Stimulated activated CD8-positive, alpha-beta memory T cell treated with anti-CD3 and anti-CD28 coated beads, Interleukin-4, amount 100 ng/mL, for 24 hours (primary cell): Measurements from ENCODE around the gene PCDH15.

Experiments used
- DNase-seq: peaks from one replicate; pipeline ENCODE4 v3.0.0-alpha.2; 2020; ENCODE audit warnings: low read depth

PCDH15 gene

DNA sequence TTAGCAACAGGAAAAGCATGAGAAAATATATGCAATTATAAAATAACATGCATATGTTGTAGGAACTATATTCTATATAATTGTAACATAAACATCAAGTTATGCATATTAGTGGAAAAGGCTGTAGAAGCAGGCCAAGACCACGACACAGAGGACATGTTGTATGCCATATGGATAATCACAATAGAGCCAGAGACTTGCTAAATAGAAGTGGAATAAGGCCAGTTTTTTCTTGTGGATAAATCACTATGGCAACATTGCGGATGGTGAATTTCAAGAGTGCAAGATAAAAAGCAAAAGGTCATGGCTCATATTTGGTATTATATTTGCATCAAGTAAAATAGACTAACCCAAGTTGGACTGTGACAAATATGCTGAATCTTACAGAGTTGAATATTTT lies 93.0 kb downstream of the PCDH15 start:
- DNase-seq = no peak

- DNase-seq = no peak
Measured at GRCh38 chr10:54702583-54703485, 98.2 kb downstream of the PCDH15 start.

- DNase-seq = no peak
Measured at GRCh38 chr10:54691331-54691730, 109.7 kb downstream of the PCDH15 start.

GRCh38 chr10:54682554-54682953 lies 118.5 kb downstream of the PCDH15 start:
- no peak for DNase-seq

GRCh38 chr10:54681136-54681535 lies 119.9 kb downstream of the PCDH15 start:
- DNase-seq = no peak

DNA sequence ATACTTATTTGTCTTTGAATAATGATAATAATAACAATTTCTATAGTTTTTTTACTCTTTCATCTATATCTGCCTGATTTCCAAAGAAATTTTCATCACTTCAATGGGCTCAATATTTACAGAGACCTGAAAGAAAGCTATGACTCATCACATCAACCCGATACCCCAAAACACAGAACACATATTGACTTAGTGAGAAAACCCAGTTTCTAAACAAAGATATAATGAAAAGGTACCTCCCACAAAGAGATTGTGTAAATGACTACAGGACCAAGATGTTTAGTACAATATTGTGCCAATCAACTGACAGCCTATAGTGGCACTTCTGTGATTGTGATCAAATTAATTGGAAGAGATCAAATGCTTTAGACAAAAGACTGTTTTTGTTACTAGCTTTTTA lies 133.9 kb downstream of the PCDH15 start:
- no peak for DNase-seq

- no peak for DNase-seq
Measured at GRCh38 chr10:54666192-54666591, 134.8 kb downstream of the PCDH15 start.

GRCh38 chr10:54665095-54665494 lies 135.9 kb downstream of the PCDH15 start:
- DNase-seq = no peak

DNA sequence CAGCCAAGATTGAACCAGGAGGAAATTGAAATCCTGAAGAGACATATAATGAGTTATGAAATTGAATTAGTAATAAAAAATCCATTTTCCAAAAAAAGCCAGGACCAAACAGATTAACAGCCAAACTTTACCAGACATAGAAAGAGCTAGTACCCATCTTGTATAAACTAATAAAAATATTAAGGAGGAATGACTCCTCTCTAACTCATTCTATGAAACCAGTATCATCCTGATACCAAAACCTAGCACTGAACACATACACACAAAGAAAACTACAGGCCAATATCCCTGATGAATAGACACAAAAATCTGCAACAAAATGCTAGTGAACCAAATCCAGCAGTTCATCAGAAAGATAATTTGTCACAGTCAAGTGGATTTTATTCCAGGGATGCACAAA lies 140.6 kb downstream of the PCDH15 start:
- no peak for DNase-seq

DNA sequence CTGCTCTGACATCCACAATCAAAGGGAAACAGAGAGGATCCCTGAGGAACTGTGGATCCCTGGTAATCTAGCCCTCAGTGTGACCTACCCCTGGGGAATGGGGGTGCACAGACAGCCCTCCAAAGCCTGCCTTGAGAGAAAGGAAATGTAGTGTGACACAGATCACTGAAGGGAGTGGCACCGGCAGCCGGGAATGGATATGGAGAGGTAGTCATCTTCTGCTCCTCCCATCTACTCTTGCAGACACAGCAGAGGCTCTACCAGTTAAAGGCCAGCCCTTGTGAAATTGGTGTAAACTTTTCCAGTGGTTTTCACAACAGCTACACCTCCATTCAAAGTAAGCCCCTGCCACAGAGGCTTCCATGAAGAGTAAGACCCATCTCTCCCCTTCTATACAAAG lies 144.4 kb downstream of the PCDH15 start:
- no peak for DNase-seq

GRCh38 chr10:54653518-54653917 lies 147.5 kb downstream of the PCDH15 start:
- no peak for DNase-seq

GRCh38 chr10:54650547-54650946 lies 150.5 kb downstream of the PCDH15 start:
- no peak for DNase-seq

DNA sequence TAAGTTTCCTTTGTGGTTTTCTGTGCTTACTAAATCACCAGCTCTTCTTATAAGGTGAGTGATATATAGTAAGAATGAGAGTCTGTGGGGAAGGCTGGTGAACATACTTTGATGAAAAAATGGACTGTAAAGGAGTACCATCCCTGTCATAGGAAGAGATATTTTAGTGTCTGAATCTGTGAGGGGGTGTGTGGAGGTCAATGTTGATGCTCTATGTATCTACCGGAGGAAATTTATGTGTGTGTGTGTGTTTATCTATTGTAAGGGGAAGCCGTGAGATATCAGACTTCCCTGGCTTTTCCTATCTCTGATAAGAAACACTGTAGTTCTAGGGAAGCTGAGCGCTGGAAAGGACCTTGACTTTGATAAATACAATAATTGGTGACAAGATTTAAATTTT lies 179.0 kb downstream of the PCDH15 start:
- DNase-seq = no peak

DNA sequence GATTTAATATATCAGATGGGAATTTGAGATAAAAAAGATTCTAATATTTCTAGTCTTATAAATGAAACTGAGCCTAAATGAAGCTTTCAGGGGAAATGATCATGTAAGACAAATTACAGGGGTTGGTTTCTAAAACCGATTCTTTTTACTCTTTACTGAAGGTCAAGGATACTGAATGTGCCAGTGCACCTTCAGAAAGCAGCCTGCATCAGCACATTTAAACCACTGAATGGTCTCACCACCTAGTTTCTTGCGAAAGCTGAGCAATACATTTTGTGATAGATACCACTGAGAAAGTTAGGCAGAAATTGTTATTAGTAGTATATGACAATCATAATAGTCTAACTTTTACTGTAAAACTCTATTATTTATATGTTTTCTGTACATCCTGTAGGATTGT lies 180.7 kb downstream of the PCDH15 start:
- no peak for DNase-seq

DNA sequence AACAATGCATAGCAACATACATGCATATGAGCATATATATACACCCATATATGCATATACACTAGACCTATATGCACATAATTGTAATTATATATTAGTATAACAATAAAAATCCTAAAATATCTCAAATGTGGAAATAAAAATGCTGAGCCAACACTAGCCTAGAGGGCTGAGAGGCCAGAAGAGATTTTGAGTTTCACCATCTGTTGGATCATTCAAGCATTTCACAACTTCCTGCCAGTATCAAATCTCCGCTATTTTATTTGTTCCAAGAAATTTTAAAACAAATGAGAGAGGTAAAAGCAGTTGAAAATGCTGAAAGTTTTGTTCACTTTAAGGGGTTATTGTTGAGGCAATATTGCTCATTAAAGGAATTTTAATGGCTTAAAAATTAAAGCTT lies 187.0 kb downstream of the PCDH15 start:
- no peak for DNase-seq

DNA sequence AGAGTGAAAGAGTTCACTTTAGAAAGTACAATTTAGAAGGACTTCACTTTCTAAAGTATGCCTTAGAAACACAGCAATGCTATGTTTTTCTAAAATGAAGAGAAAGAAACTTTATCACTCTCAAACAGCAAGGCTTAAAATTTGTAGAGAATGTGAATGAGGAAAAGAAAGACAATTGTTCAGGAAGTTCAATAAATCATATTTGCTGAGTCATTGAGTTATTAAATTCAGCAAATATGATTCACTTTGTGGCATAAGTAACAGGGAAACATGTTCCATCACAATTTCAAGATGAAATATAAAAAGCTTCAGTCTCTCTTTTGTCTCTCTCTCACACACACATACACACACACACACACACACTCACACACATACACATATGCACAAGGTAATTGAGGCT lies 187.9 kb downstream of the PCDH15 start:
- no peak for DNase-seq

DNA sequence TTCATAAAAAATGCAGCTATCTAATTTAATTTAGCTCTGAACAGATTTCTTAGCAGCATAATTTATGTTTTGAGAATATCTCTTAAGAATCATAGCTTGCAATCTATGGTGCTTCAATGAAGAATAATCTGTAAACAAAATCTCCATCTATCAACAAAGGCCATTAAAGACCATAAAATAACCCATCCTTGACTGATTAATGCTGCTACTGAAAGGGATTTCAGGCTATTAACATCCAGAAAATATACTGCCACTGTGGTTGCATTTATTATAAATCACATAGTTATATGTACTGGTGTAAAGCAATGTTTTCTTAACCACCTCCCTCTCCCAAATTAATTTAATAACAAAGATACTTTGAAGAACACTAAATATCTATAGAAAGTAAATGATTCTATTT lies 191.6 kb downstream of the PCDH15 start:
- no peak for DNase-seq

GRCh38 chr10:54607983-54608382 lies 193.0 kb downstream of the PCDH15 start:
- no peak for DNase-seq

DNA sequence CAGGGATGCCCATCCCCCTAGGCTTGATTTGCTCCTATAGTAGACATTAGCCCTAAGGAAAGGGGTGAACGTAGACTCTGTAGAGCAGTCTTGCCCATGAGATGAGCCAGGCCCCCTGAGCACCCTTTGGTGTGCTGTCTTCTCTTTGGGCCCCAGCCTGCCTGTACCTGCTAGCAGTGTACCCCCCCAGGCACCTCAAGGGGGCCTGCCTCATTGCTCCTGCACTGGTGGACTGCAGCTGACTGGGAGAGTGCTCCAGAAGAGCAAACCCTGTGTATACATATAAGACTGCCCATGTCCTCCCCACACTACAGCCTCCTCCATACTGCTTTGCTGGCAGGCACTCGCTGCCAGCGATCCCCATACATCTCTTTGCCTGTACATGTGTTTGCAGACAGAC lies 206.7 kb downstream of the PCDH15 start:
- no peak for DNase-seq

- DNase-seq = no peak
Measured at GRCh38 chr10:54587971-54588370, 213.1 kb downstream of the PCDH15 start.

DNA sequence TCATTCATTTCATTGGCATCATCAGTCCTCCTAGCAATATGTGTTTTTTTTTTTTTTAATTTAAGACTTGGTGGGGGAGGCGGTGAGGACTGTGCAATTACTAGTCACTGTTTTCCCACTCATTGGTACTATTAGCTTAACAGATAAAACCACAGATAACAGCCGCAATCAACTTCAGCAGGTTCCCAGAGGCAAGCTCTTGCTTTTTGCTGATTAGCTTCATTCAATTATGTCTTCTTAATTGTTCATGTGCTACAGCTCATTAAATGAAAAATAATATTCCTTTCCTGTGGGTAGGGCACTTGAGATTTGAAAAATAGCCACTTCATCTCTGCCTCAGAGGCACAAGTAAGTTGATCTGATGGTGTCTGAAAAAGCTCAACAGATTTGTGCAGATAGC lies 215.5 kb downstream of the PCDH15 start:
- DNase-seq = no peak

DNA sequence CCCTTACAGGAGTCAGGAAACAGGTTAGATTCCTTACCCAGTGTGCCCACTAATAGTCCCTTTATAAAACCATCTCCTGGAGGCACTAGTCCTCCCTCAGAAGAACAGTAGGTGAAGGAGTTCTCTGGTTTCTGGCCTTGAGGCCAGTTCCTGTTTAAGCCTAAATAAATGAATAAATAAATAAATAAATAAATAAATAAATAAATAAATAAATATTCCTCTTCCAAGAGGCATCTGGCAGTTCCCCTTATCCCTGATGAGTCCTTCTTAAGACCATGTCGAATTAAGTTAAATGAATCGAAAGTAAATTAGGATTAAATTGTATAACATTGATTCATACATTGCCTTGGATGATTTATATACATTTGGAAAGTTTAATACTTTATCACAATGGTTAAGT lies 223.3 kb downstream of the PCDH15 start:
- DNase-seq = no peak

DNA sequence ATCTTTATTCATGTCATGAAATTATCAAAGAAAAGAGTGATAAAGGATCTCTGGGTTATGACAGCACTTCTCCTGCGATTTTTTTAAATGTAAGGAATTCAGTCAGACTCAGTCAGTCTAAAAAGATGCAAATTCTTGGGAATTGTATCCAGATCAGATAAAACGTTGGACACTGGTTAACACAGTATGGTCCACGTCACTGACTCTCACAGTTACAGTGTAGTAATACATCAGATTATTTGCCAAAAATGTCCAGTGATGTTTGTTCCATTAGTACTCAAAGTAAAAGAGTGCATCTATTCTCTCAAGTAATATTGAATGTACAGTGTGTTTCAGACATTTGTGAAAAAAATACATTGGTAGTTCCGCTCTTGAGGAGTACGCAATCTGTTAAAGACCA lies 224.5 kb downstream of the PCDH15 start:
- DNase-seq = no peak

GRCh38 chr10:54559498-54559897 lies 241.5 kb downstream of the PCDH15 start:
- no peak for DNase-seq
